ENCODE data around the gene HYCC2.
"Not testable (repeated sequence)": the region's sequence is repeated elsewhere in the genome, so short reads cannot be mapped to it uniquely, and the experiment has no call there.

Gene HYCC2

DNA sequence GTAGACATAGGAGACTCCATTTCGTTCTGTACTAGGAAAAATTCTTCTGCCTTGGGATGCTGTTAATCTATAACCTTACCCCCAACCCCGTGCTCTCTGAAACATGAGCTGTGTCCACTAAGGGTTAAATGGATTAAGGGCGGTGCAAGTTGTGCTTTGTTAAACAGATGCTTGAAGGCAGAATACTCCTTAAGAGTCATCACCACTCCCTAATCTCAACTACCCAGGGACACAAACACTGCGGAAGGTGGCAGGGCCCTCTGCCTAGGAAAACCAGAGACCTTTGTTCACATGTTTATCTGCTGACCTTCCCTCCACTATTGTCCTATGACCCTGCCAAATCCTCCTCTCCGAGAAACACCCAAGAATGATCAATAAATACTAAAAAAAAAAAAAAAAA, 28.4 kb downstream of the HYCC2 start:
- H3K9me3 ChIP-seq (ENCODE audit: control insufficient read depth, insufficient read depth, low read length); H3K4me1 ChIP-seq (ENCODE audit: control insufficient read depth, insufficient read depth, low read length); H3K27me3 ChIP-seq (ENCODE audit: control insufficient read depth, insufficient read depth, low read length); H3K27ac ChIP-seq (ENCODE audit: low read length); DNase-seq (ENCODE audit: low read depth, low spot score); H3K4me3 ChIP-seq (ENCODE audit: low read length); H3K36me3 ChIP-seq (ENCODE audit: control insufficient read depth, insufficient read depth, low read length): not testable (repeated sequence)
- WGBS (ENCODE audit: insufficient coverage, insufficient read length): no CpG with 5 or more reads among the region's 5 CpGs

DNA sequence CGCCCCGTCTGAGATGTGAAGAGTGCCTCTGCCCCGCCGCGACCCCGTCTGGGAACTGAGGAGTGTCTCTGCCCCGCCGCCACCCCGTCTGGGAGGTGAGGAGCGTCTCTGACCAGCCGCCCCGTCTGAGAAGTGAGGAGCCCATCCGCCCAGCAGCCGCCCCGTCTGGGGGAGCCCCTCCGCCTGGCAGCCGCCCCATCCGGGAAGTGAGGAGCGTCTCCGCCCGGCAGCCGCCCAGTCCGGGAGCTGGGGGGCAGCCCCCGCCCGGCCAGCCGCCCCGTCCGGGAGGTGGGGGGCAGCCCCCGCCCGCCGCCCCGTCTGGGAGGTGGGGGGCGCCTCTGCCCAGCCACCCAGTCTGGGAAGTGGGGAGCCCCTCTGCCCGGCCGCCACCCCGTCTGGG, 29.0 kb downstream of the HYCC2 start:
- not testable (repeated sequence) for H3K9me3 ChIP-seq (ENCODE audit: control insufficient read depth, insufficient read depth, low read length); H3K4me1 ChIP-seq (ENCODE audit: control insufficient read depth, insufficient read depth, low read length); DNase-seq (ENCODE audit: low read depth, low spot score); H3K36me3 ChIP-seq (ENCODE audit: control insufficient read depth, insufficient read depth, low read length); H3K27ac ChIP-seq (ENCODE audit: low read length); H3K4me3 ChIP-seq (ENCODE audit: low read length); H3K27me3 ChIP-seq (ENCODE audit: control insufficient read depth, insufficient read depth, low read length)
- WGBS (ENCODE audit: insufficient coverage, insufficient read length): no CpG with 5 or more reads among the region's 36 CpGs

DNA sequence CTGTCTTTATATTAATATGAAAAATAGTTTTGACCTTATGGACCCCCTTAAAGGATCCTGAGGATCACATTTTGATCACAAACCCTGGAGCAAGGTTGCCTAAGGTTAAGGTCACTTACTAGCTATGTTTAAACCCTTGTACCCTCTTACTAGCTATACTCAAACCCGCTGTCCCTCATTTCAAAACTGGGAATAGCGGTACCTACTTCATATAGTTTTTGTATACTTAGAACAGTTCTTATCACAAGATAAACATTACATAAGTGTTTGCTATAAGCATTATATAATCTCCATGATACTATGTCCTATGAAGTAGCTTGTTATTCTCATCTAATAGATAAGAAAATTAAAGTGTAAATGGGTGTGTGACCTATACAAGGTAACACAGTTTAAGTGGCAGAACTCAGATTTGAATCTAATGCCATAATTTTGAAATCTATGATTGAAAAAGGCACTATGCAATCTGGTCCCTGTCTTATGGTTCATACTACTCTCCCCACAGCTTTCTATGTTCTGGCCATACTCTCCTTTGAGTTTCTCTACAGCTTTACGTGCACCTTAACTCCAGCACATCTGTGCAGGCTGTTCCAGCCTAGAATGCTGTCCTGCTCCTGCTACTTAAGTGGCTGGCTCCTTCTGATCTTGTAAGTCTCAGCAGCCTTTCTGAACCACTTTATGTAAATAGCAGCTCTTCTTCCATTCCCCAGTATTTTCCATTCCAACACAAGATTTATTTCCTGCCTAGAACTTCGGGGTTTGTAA, 30.4 kb downstream of the HYCC2 start:
- DNase-seq (ENCODE audit: low read depth, low spot score): no peak
- no CpG with 5 or more reads among the region's 4 CpGs for WGBS (ENCODE audit: insufficient coverage, insufficient read length)
- no peaks in the 10 kb centered on the region for H3K9me3 ChIP-seq (ENCODE audit: control insufficient read depth, insufficient read depth, low read length)
- no peaks in the 10 kb centered on the region for H3K4me1 ChIP-seq (ENCODE audit: control insufficient read depth, insufficient read depth, low read length)
- H3K27ac ChIP-seq (ENCODE audit: low read length): no peak overlapping the region
- no peak overlapping the region for H3K4me3 ChIP-seq (ENCODE audit: low read length)
- no peaks in the 10 kb centered on the region for H3K27me3 ChIP-seq (ENCODE audit: control insufficient read depth, insufficient read depth, low read length)
- no peaks in the 10 kb centered on the region for H3K36me3 ChIP-seq (ENCODE audit: control insufficient read depth, insufficient read depth, low read length)

DNA sequence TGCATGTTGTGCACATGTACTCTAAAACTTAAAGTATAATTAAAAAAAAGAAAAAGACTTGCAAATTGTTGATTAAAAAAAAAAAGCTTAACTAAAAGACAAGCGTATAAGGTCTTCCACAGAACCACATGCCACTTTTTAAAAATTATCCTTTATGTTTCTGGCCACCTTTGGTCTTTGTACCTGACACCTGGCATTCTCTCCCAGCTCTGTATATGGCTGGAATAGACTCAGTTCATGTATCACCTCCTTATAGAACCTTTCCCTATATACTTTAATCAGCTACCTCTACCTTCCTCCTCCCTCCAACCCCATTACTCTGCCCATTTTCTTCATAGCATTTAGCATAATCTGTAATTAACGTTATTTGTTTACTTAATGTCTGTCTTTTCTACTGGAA, 32.6 kb downstream of the HYCC2 start:
- WGBS (ENCODE audit: insufficient coverage, insufficient read length): no CpG with 5 or more reads among the region's 2 CpGs
- H3K27me3 ChIP-seq (ENCODE audit: control insufficient read depth, insufficient read depth, low read length): no peaks in the 10 kb centered on the region
- no peaks in the 10 kb centered on the region for H3K4me1 ChIP-seq (ENCODE audit: control insufficient read depth, insufficient read depth, low read length)
- no peaks in the 10 kb centered on the region for H3K9me3 ChIP-seq (ENCODE audit: control insufficient read depth, insufficient read depth, low read length)
- no peak overlapping the region for H3K27ac ChIP-seq (ENCODE audit: low read length)
- H3K4me3 ChIP-seq (ENCODE audit: low read length): no peak overlapping the region
- H3K36me3 ChIP-seq (ENCODE audit: control insufficient read depth, insufficient read depth, low read length): no peaks in the 10 kb centered on the region
- DNase-seq (ENCODE audit: low read depth, low spot score): no peak

DNA sequence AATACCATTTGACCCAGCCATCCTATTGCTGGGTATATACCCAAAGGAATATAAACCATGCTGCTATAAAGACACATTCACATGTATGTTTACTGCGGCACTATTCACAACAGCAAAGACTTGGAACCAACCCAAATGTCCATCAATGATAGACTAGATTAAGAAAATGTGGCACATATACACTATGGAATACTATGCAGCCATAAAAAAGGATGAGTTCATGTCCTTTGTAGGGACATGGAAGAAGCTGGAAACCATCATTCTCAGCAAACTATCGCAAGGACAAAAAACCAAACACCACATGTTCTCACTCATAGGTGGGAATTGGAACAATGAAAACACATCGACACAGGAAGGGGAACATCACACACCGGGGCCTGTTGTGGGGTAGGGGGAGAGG, 33.1 kb downstream of the HYCC2 start:
- not testable (repeated sequence) for H3K36me3 ChIP-seq (ENCODE audit: control insufficient read depth, insufficient read depth, low read length); H3K4me3 ChIP-seq (ENCODE audit: low read length); H3K4me1 ChIP-seq (ENCODE audit: control insufficient read depth, insufficient read depth, low read length); H3K9me3 ChIP-seq (ENCODE audit: control insufficient read depth, insufficient read depth, low read length); DNase-seq (ENCODE audit: low read depth, low spot score); H3K27ac ChIP-seq (ENCODE audit: low read length); H3K27me3 ChIP-seq (ENCODE audit: control insufficient read depth, insufficient read depth, low read length)
- no CpG with 5 or more reads among the region's 4 CpGs for WGBS (ENCODE audit: insufficient coverage, insufficient read length)

DNA sequence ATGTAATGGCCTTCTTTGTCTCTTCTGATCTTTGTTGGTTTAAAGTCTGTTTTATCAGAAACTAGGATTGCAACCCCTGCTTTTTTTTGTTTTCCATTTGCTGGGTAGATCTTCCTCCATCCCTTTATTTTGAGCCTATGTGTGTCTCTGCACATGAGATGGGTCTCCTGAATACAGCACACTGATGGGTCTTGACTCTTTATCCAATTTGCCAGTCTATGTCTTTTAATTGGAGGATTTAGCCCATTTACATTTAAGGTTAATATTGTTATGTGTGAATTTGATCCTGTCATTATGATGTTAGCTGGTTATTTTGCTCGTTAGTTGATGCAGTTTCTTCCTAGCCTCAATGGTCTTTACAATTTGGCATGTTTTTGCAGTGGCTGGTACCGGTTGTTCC, 37.1 kb downstream of the HYCC2 start:
- H3K4me3 ChIP-seq (ENCODE audit: low read length); DNase-seq (ENCODE audit: low read depth, low spot score); H3K27ac ChIP-seq (ENCODE audit: low read length); H3K4me1 ChIP-seq (ENCODE audit: control insufficient read depth, insufficient read depth, low read length); H3K9me3 ChIP-seq (ENCODE audit: control insufficient read depth, insufficient read depth, low read length); H3K27me3 ChIP-seq (ENCODE audit: control insufficient read depth, insufficient read depth, low read length); H3K36me3 ChIP-seq (ENCODE audit: control insufficient read depth, insufficient read depth, low read length): not testable (repeated sequence)
- WGBS (ENCODE audit: insufficient coverage, insufficient read length): no CpG with 5 or more reads among the region's 2 CpGs

DNA sequence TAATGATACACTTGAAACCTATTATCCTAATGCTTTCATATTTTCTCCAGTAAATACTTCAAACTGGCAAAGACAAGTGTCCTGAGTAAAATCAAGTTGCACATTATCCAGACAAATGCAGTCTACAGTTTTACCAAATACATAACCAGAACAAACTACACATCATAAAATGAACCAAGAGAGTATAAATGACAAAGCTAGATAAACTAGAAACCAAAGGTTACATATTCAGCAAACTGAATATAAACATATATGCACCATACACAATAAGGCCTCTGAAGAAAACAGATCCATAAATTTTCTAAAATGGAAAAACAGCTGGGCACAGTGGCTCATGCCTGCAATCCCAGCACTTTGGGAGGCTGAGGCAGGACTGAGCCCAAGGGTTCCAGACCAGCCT, 47.0 kb downstream of the HYCC2 start:
- H3K36me3 ChIP-seq (ENCODE audit: control insufficient read depth, insufficient read depth, low read length): no peaks in the 10 kb centered on the region
- no peaks in the 10 kb centered on the region for H3K9me3 ChIP-seq (ENCODE audit: control insufficient read depth, insufficient read depth, low read length)
- no peak overlapping the region for H3K4me3 ChIP-seq (ENCODE audit: low read length)
- no peak for DNase-seq (ENCODE audit: low read depth, low spot score)
- no peaks in the 10 kb centered on the region for H3K4me1 ChIP-seq (ENCODE audit: control insufficient read depth, insufficient read depth, low read length)
- H3K27ac ChIP-seq (ENCODE audit: low read length): no peak overlapping the region
- H3K27me3 ChIP-seq (ENCODE audit: control insufficient read depth, insufficient read depth, low read length): no peaks in the 10 kb centered on the region

DNA sequence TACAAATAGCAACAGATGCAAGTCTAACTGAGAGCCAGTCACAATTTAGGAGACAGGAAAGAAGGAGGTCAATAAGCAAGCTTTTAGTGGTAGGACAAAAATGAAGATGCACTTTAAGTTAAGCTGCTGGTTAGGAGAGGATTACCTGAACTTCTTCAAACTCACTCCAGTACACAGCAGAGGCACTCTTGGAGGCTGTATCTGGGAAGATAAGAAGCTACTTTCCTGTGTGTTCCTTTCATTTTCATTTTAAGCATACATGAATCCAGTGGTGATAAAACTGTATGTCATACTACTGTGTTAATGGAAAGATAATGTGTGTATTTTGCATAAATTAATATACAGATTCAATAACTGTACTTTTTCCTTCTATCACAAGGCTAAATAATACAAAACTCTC, 49.6 kb downstream of the HYCC2 start:
- no peaks in the 10 kb centered on the region for H3K27me3 ChIP-seq (ENCODE audit: control insufficient read depth, insufficient read depth, low read length)
- H3K9me3 ChIP-seq (ENCODE audit: control insufficient read depth, insufficient read depth, low read length): no peaks in the 10 kb centered on the region
- DNase-seq (ENCODE audit: low read depth, low spot score): no peak
- H3K4me3 ChIP-seq (ENCODE audit: low read length): no peak overlapping the region
- H3K27ac ChIP-seq (ENCODE audit: low read length): no peak overlapping the region
- H3K4me1 ChIP-seq (ENCODE audit: control insufficient read depth, insufficient read depth, low read length): no peaks in the 10 kb centered on the region
- no peaks in the 10 kb centered on the region for H3K36me3 ChIP-seq (ENCODE audit: control insufficient read depth, insufficient read depth, low read length)

Measured in iPS DF 6.9 (cell line).